Right renal pelvis (tissue), 4 donors: ENCODE measurements around the gene CCL17. TPM values are rescaled to one million over a fixed set of nuclear protein-coding genes. Genes with fewer than 3 reads are reported as not detected.
"Not testable (repeated sequence)": the region's sequence is repeated elsewhere in the genome, so short reads cannot be mapped to it uniquely, and the experiment has no call there.

Source experiments
- DNase-seq, 4 donors: peaks; one replicate each; pipeline ENCODE4 v3.0.0-alpha.2; 2013; ENCODE audit warnings: low read depth in 4 of 4, low spot score in 3 of 4, missing footprints in 1 of 4
- polyA plus RNA-seq, 4 donors: library from polyadenylated mRNA; unstranded; fragments of 120-200 nt; gene quantifications; one replicate each; pipeline ENCODE4 v1.2.1, GENCODE V29; 2013; ENCODE audit not compliant: insufficient read length in 4 of 4

The CCL17 gene
- polyA plus RNA-seq, 4 donors, result 0.13 to 0.32 TPM; not detected in 2

DNA sequence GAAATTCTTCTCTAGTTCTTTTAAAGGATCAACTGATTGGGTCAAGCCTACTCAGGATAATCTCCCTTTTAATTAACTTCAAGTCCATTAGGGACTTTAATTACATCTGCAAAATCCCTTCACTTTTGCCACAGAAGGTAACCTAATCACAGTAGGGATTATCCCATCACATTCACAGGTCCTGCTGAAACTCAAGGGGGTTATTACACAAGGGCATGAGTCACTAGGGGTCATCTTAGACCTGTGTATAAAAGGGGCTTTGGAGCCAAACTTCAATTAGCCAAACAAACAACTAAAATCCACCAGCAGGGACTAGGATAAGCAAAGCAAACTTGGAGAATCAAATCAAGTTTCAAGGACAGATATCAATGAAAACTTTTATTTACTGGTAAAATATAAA lies 23.3 kb downstream of the CCL17 start:
- no peak for DNase-seq

DNA sequence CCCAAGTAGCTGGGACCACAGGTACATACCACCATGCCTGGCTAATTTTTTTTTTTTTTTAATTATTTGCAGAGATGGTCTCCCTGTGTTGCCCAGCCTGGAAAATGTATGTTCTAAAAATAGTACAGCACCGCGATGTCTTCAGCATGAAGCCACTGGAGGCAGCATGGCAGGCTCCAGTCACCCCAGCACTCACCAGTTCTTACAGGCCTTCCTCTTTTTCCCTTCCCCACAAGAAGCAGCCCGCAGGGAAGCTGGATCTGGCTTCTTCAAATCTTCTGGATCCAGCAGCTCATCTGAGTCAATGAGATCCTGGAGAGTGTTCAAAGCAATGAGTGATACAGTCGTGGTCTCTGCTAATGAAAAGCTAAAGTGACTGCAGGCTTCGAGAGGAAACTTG lies 26.4 kb downstream of the CCL17 start:
- DNase-seq, result no peak

DNA sequence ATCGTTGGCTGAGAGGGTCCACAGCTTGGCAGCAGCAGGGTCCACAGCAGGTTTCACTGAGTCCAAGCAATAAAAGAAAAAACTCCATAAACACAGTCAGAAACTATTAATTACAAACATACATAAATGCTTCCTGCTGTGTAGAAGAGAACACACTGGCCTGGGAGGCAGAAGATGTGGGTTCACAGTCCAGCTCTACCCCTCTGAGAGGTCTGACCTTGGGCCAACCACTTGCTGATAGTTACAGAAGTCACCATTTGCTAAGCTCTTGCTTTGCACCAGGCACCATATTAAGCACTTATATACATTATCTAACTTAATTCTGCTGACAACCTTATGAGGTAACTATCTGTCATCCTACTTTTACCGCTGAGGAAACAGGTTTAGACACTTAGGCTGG lies 27.9 kb downstream of the CCL17 start:
- no peak for DNase-seq

DNA sequence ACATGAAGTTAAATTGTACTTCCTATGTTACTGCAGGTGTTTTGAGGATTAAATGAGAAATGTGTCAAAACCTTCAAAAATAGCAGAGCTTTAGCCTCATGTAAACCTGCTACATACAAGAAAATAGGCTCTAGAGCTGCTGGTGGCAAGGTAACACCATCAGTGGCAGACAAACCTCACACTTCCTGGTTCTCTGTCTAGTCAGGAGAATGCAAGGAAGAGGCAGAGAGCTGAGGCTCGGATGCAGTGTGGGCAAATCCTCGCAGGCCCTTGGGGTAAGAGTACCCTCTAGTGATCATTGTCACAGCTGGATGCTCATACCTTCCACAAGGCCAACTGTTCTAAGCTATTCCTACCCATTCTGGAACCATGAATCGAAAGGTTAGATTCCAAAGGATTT lies 28.4 kb downstream of the CCL17 start:
- DNase-seq, result no peak

DNA sequence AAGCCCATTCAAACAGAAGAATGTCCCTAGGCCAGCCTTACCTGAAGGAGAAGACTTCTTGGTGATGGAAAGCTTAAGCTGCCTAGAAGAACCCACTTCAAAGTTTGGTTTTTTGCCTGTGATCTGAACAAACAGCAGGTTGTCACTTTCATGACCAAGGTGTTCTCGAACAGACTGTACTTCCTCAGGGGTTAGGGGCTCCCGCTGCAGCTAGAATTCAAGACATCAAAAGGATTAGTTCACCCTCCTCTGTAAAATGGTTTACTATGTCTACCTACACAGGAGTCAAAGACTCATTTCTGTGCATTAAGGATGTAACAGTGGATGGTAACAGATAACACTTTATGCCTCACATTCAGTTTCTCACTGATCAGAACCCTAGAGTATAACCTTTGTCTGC lies 29.4 kb downstream of the CCL17 start:
- no peak for DNase-seq

DNA sequence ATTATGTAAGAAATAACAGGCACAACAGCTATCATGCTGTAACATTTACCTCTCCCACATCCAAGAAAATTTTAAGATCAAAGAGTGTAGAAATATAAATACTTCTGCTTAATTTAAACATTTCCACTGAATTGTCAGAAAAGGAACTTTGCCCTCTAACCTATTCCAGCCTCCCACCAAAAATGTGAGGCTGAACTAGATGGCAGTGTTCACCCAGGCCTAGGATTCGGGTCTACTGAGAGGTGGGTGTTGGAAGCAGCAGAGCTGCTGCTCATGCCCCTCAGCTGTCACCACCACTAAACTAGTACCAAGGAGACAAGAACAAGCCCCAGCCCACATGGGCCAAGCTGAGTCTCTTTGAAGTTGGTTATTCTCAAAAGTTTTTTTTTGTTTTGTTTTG lies 31.3 kb downstream of the CCL17 start:
- no peak for DNase-seq

DNA sequence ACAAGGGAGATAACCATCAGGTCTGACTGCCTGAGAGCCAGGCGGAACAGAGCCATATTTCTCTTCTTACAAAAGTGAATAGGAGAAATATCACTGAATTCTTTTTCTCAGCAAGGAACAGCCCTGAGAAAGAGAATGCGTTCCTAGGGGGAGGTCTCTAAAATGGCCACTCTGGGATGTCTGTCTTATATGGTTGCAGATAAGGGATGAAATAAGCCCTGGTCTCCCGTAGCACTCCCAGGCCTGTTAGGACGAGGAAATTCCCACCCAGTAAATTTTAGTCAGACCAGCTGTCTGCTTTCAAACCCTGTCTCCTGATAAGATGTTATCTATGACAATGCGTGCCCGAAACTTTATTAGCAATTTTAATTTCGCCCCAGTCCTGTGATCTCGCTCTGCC lies 35.4 kb downstream of the CCL17 start:
- not testable (repeated sequence) for DNase-seq

DNA sequence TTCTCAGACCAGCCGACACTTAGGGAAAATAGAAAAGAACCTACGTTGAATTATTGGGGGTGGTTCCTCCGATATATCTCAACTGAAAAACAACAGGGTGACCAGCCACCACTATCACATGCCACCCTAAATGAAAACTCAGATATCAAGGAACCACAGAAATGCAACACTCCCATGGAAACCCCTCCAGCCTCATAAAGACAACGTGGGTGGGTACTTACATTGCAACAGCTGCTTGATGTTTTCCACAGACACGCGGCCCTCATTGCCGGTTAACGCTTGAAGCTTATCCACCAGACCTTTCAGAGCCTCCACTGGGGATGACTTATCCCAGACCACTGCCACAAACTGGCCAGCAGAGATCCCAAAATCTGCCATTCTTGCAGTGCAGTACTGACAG lies 36.0 kb downstream of the CCL17 start:
- not testable (repeated sequence) for DNase-seq

DNA sequence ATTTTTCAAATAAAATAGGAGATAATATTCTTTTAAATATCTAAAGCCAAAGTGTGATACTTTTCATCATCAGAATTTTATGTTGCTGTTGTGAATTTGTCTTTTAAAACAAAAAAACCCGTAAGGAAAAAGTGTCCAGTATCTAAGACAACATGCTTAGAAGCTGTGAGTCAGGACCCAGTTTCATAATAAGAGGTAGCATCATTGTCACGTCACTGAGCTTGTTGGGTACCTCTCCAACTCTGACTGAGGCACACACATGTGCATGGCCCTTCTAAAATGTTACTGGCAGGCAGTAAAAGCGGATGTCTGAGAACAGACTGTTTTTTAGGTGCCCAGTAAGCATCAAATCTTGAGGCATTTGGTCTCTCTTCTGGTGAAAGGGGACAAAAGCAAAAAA lies 40.1 kb downstream of the CCL17 start:
- no peak for DNase-seq

DNA sequence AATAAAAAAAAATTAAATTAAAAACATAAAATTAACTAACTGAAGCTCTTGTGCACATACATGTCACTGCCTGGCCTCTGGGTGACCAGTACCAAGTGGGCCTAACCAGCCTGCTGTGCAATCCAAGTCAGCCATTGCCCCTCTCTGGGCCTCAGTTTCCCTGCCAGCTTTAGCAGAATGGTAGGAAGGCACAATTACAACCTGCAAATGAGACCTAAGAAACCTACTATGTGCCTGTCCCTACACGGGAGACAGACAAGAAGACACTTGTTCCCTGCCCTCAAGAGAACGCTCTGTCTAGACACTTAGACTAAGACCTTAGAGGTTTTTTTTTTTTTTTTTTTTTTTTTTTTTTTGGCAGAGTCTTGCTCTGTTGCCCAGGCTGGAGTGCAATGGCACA lies 40.9 kb downstream of the CCL17 start:
- no peak for DNase-seq

DNA sequence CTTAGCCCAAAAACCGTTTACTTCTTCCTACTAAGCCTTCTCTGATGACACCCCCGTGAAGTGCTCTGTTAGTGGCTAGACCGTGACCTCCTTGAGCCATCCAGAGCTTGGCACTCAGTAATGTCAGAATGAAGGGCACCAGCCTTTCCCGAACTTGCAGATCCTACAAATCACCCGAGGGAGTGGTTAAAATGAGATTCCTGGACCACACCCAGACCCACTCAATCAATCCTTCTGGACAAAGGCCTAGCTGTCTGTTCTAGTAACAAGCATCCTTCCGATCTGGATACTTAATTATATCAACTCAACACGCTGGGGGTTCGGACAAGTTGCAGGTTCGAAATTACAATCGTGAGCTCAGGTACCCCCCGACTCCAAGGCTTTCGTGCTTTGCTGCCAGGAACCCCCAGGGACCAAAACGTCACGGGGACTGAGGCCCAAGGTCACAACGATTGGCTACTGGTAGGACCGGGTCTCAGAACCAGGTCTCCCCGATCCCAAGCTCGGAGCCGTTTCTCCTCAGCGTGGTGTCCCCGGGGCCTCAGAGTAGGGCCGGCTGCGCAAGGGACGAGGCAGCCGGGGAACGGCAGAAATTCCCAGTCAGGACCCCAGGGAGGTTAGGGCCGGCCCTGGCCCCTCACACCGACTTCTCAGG lies 42.1 kb downstream of the CCL17 start:
- DNase-seq, result peak in 2 of 4 donors; percentile 16

DNA sequence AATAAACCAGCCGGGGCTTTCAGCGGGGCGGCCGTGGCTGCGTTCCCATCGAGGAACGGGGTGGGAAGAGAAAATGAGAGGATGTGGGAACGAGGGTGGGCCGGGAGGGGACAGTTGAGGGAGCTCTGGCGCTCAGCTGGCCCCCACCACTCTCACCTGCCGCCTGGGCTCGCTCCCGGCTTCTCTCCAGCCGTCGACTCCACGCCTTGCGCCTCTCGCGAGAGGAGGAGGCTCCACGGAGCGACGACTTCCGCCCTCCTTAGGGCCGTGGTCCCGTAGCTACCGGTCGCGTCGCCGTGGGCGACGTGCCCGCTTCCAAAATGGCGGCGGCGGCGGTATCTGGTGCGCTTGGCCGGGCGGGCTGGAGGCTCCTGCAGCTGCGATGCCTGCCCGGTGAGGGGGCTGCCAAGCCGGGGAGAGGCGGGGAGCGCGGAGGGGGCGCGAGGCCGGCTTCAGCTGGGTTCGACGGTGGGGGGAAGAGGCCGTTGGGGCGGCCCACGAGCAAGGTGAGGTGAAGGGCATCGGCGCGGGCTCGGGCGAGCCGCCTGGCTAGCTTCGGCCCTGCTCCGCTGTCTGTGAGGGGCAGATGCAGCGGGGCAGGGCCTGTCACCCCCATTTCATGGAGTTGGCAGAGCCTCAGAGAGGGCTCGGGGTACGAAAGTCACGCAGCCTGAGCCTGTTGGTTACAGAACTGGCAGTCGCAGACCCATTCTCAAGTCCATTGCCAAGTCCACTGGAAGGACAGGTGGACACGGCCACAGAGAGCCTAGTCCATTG lies 42.8 kb downstream of the CCL17 start, which contains the start of the genes CIAPIN1 and COQ9:
Gene CIAPIN1, minus strand, starts transcription at position 200 of the 777 bp plus-strand sequence. CDS start 6,457 bp downstream, outside the sequence.
Gene COQ9, plus strand, starts transcription at position 294 of the 777 bp plus-strand sequence. Its CDS starts 27 bp downstream, at position 321.
- DNase-seq, result peak; percentile 86 to 92 (median 88)

DNA sequence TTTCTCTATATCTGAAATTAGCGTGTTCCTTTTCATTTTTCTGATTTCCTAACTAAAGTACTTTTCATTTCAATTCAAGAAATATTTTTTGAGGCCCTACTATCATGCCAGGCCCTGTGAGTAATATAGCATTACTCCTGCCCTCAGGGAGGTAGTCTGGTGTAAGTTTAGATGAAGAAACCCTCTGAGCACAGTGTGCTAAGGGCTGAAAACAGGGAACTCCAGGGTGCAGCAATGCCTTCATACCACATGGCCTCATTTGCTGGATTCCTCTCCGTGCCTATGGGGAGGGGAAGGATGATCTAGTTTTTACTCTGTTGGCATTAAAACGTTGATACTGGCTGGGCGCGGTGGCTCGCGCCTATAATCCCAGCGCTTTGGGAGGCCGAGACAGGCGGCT lies 47.5 kb downstream of the CCL17 start:
- DNase-seq, result no peak

DNA sequence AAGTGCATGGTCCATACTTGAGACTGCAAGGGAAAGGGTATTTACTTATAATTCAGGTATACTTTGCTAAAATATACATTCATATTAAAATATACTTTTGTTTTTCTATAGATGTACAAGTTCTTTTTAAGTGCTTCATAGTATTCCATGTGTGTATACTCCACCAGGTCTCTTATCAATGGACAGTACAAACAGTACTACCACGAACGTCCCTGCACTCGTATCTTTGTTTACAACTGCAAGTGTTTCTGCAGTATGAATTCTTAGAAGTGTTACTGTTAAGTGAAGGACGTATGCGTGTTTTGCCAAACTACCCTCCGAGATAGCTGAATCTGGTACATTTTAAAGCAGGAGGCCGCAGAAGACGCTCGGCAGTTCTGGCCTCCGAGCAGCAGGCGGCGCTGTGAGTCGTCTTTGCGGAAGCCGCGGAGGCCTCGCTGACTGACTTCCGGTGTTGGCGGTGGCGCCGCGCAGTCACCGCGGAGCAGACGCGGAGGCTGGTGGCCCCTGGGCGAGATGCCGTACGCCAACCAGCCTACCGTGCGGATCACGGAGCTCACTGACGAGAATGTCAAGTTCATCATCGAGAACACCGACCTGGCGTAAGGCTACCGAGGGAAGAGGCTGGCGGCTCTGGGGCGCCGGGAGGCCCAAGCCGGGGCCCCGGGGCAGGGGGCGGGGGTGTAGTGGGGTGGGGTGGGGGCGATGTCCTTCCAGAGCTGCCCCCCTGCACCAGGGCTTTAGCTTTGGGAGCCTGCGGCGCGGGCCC lies 57.8 kb downstream of the CCL17 start, which contains the start of gene POLR2C:
Gene POLR2C, plus strand, starts transcription at position 471 of the 769 bp plus-strand sequence. Its CDS starts 46 bp downstream, at position 517.
- DNase-seq, result peak in 3 of 4 donors; percentile 74 to 87 (median 77)

DNA sequence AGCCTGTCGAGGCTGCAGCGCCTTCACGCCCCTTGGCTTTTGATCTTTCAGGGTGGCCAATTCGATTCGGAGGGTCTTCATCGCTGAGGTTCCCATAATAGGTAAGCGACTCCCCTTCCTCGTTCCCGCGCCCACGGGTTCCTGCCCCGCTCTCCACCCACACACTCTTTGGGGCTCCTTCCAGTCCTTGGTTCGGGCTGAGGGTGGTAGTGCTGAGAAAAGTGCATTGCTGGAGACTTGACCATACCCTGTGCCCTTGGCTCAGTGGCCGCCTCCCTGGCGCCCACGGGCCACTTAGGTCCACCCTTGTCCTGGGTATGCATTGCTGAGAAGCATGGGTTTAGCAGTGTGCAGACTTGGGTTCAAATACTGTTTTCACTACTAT lies 58.4 kb downstream of the CCL17 start:
- no peak for DNase-seq

DNA sequence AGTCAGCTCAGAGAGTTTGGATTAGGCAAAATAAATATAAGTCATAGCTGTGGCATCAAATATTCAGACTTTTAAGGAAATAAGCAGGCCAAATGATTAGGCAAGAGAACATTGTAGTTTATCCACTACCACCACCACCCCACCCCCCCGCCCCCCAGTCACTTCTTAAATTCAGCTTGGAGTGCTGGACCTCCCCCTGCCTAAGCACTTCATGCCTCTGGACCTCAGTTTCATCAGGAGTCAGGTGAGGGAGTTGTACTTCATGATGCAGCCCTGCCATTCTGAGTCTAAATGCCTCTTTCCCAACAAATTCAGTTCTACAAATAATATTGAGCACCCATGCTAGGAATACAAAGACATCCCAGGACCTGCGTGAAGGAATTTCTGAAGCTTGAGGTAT lies 60.0 kb downstream of the CCL17 start:
- DNase-seq, result no peak

Other genes starting within 250 kb of the CCL17 start
- 100 to 1,000 TPM in 3 of 4 donors, 10 to 100 TPM in 1; 90.5 to 123 (median 115) TPM for gene PSME3IP1, start 218.7 kb upstream of the CCL17 start, polyA plus RNA-seq
- gene RSPRY1, start 218.4 kb upstream of the CCL17 start, polyA plus RNA-seq, result 10 to 100 TPM; 39.7 to 54.0 (median 48.6) TPM
- 10 to 100 TPM; 75.5 to 95.4 (median 90.0) TPM for gene ARL2BP, start 159.5 kb upstream of the CCL17 start, polyA plus RNA-seq
- gene PLLP, start 120.1 kb upstream of the CCL17 start, polyA plus RNA-seq, result 10 to 100 TPM; 19.4 to 24.4 (median 21.1) TPM
- under 1 TPM in 3 of 4 donors, not detected in 1; 0.06 to 0.16 (median 0.12) TPM for gene CCL22, start 46.0 kb upstream of the CCL17 start, polyA plus RNA-seq
- gene CX3CL1, start 32.3 kb upstream of the CCL17 start, polyA plus RNA-seq, result 10 to 100 TPM; 30.3 to 40.4 (median 30.9) TPM
- gene CIAPIN1, start 42.6 kb downstream of the CCL17 start, polyA plus RNA-seq, result 10 to 100 TPM; 80.1 to 94.1 (median 85.2) TPM
- 10 to 100 TPM; 90.1 to 95.8 (median 91.5) TPM for gene COQ9, start 42.7 kb downstream of the CCL17 start, polyA plus RNA-seq
- 10 to 100 TPM; 80.0 to 87.7 (median 84.5) TPM for gene POLR2C, start 57.9 kb downstream of the CCL17 start, polyA plus RNA-seq
- gene DOK4, start 81.7 kb downstream of the CCL17 start, polyA plus RNA-seq, result 10 to 100 TPM; 33.1 to 35.0 (median 34.1) TPM
- 10 to 100 TPM; 17.5 to 20.3 (median 18.0) TPM for gene CCDC102A, start 131.8 kb downstream of the CCL17 start, polyA plus RNA-seq
- gene ADGRG5, start 137.9 kb downstream of the CCL17 start, polyA plus RNA-seq, result 1 to 10 TPM in 3 of 4 donors, under 1 TPM in 1; 0.82 to 1.4 (median 1.2) TPM
- 10 to 100 TPM; 83.3 to 89.7 (median 84.5) TPM for gene ADGRG1, start 223.9 kb downstream of the CCL17 start, polyA plus RNA-seq